Measurements from ENCODE around the gene RALB. TPM values are rescaled to one million over a fixed set of nuclear protein-coding genes. Genes with fewer than 3 reads are reported as not detected.

The RALB gene
- total RNA-seq, 4 donors from 2014 or later, result 18.9 to 81.0 (median 59.4) TPM

GRCh38 chr2:120267348-120267747 is 14.7 kb downstream of the RALB start:
- in situ Hi-C loops (cut with MboI; ENCODE audit: low pct_ligation_motif_present in 1 of 4, low pct_unique_long_range_greater_than_20kb in 1 of 4, low sequenced_read_pairs in 3 of 4), result no loop called here
- no peak for DNase-seq
- no peaks in the 10 kb centered on the region for H3K9me3 ChIP-seq
- intact Hi-C loops (cut with DNase I; ENCODE audit: low total_unique reads), result no loop called here
- no peaks in the 10 kb centered on the region for H3K36me3 ChIP-seq
- H3K27me3 ChIP-seq, result no peaks in the 10 kb centered on the region
- no peak overlapping the region for H3K4me3 ChIP-seq
- 89% methylated on average over 8 of the region's 8 CpGs for WGBS, 2 donors (ENCODE audit: low coverage in 1 of 2)
- peaks cover 0 to 11% (median 1%) of the 10 kb centered on the region in 4 donors for H3K4me1 ChIP-seq
- no peak overlapping the region for H3K27ac ChIP-seq
- TF ChIP-seq CTCF (IDR thresholded peaks at IDR 0.05) (no peak), EP300 (IDR thresholded peaks at IDR 0.05; ENCODE audit: low read depth) (no peak), POLR2AphosphoS5 (IDR thresholded peaks at IDR 0.05) (no peak)

GRCh38 chr2:120269076-120269744 is 16.6 kb downstream of the RALB start:
- TF ChIP-seq CTCF (IDR thresholded peaks at IDR 0.05) (no peak), POLR2AphosphoS5 (IDR thresholded peaks at IDR 0.05) (no peak), POLR2A (IDR thresholded peaks at IDR 0.05) (no peak), EP300 (IDR thresholded peaks at IDR 0.05; ENCODE audit: low read depth) (no peak)
- Histone ChIP-seq H3K27me3 (no peaks in the 10 kb centered on the region), H3K4me1 (peaks cover 0 to 11% (median 0%) of the 10 kb centered on the region in 4 donors), H3K9me3 (no peaks in the 10 kb centered on the region), H3K4me3 (no peak overlapping the region), H3K36me3 (no peaks in the 10 kb centered on the region), H3K27ac (no peak overlapping the region)
- in situ Hi-C loops (cut with MboI; ENCODE audit: low pct_ligation_motif_present in 1 of 4, low pct_unique_long_range_greater_than_20kb in 1 of 4, low sequenced_read_pairs in 3 of 4) (no loop called here), intact Hi-C loops (cut with DNase I; ENCODE audit: low total_unique reads) (no loop called here)
- 88 to 95% methylated on average over 11 of the region's 11 CpGs for WGBS, 2 donors (ENCODE audit: low coverage in 1 of 2)
- no peak for DNase-seq

- no peak for DNase-seq
- H3K4me3 ChIP-seq, result no peak overlapping the region
- H3K36me3 ChIP-seq, result no peaks in the 10 kb centered on the region
- WGBS, 2 donors (ENCODE audit: low coverage in 1 of 2), result 70 to 80% methylated on average over 1 of the region's 1 CpG
- TF ChIP-seq POLR2A (IDR thresholded peaks at IDR 0.05), result no peak
- intact Hi-C loops (cut with DNase I; ENCODE audit: low total_unique reads) (no loop called here), in situ Hi-C loops (cut with MboI; ENCODE audit: low pct_ligation_motif_present in 1 of 4, low pct_unique_long_range_greater_than_20kb in 1 of 4, low sequenced_read_pairs in 3 of 4) (no loop called here)
- no peaks in the 10 kb centered on the region for H3K27me3 ChIP-seq
- no peak overlapping the region for H3K27ac ChIP-seq
- no peaks in the 10 kb centered on the region for H3K9me3 ChIP-seq
- H3K4me1 ChIP-seq, result peaks cover 0 to 11% (median 0%) of the 10 kb centered on the region in 4 donors
Observed at GRCh38 chr2:120269816-120270215, 17.2 kb downstream of the RALB start.

- H3K36me3 ChIP-seq, result no peaks in the 10 kb centered on the region
- no peaks in the 10 kb centered on the region for H3K9me3 ChIP-seq
- H3K27me3 ChIP-seq, result no peaks in the 10 kb centered on the region
- no peak overlapping the region for H3K4me3 ChIP-seq
- no peak for TF ChIP-seq EP300 (IDR thresholded peaks at IDR 0.05; ENCODE audit: low read depth)
- H3K4me1 ChIP-seq, result peaks cover 0 to 11% (median 0%) of the 10 kb centered on the region in 4 donors
- DNase-seq, result no peak
- intact Hi-C loops (cut with DNase I; ENCODE audit: low total_unique reads), result no loop called here
- 89 to 100% methylated on average over 1 of the region's 1 CpG for WGBS, 2 donors (ENCODE audit: low coverage in 1 of 2)
- no peak overlapping the region for H3K27ac ChIP-seq
- in situ Hi-C loops (cut with MboI; ENCODE audit: low pct_ligation_motif_present in 1 of 4, low pct_unique_long_range_greater_than_20kb in 1 of 4, low sequenced_read_pairs in 3 of 4), result no loop called here
Observed at GRCh38 chr2:120271711-120272379, 19.2 kb downstream of the RALB start.

- Histone ChIP-seq H3K4me1 (peaks cover 0 to 11% (median 0%) of the 10 kb centered on the region in 4 donors), H3K27ac (no peak overlapping the region), H3K36me3 (no peaks in the 10 kb centered on the region), H3K27me3 (no peaks in the 10 kb centered on the region), H3K9me3 (no peaks in the 10 kb centered on the region), H3K4me3 (no peak overlapping the region)
- TF ChIP-seq POLR2A (IDR thresholded peaks at IDR 0.05) (no peak), CTCF (IDR thresholded peaks at IDR 0.05) (no peak), EP300 (IDR thresholded peaks at IDR 0.05; ENCODE audit: low read depth) (no peak), POLR2AphosphoS5 (IDR thresholded peaks at IDR 0.05) (no peak)
- intact Hi-C loops (cut with DNase I; ENCODE audit: low total_unique reads) (no loop called here), in situ Hi-C loops (cut with MboI; ENCODE audit: low pct_ligation_motif_present in 1 of 4, low pct_unique_long_range_greater_than_20kb in 1 of 4, low sequenced_read_pairs in 3 of 4) (no loop called here)
- DNase-seq, result no peak
- 95 to 96% methylated on average over 4 of the region's 4 CpGs for WGBS, 2 donors (ENCODE audit: low coverage in 1 of 2)
Observed at GRCh38 chr2:120272763-120273481, 20.3 kb downstream of the RALB start.

Measured in transverse colon (tissue), 4 donors.